Choroid plexus epithelial cell (primary cell): Measurements from ENCODE around the gene PLTP.

Experiments
- DNase-seq: peaks from one replicate; pipeline ENCODE4 v3.0.0-alpha.2; 2010; ENCODE audit warnings: low read depth
- H3K4me3 ChIP-seq: 2 replicates; pipeline ENCODE4 v1.5.1; 2011; ENCODE audit warnings: low read depth, mild to moderate bottlenecking, control low read depth, low read length, moderate library complexity
- TF ChIP-seq, protein P1 (sequence below): conservative IDR thresholded peaks from 2 replicates; pipeline ENCODE4 v1.5.1; 2011; ENCODE audit warnings: low read depth, mild to moderate bottlenecking, control low read depth, inconsistent platforms, low read length, moderate library complexity

Gene PLTP

DNA sequence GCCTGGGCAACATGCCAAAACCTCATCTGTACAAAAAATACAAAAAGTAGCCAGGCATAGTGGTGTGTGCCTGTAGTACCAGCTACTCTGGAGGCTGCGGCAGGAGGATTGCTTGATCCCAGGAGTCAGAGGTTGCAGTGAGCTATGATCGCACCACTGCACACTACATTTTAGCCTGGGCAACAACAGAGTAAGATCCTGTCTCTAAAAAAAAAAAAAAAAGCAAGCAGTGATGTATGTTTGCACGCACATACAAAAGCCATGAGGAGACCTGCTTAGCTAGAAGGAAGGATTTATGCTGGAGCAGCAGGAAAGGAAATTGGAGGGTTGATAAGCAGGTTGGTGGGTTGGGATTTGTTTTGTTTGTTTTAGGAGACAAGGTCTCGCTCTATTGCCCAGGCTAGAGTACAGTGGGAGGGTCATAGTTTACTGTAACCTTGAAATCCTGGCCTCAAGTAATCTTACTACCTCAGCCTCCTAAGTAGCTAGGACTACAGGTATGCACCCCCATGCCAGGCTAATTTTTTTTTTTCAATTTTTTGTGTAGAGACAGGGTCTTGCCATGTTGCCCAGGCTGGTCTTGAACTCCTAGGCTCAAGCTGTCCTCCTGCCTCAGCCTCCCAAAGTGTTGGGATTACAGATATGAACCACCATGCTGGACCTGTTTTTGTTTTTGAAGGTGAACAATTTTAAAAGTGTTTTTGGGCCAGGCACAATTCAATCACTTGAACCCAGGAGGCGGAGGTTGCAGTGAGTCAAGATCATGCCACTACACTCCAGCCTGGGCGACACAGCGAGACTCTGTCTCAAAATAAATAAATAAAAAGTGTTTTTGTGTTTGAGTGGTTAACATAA lies 50.5 kb downstream of the PLTP start:
- no peak overlapping the region for H3K4me3 ChIP-seq
- no peak for DNase-seq
- TF ChIP-seq, protein P1, sequence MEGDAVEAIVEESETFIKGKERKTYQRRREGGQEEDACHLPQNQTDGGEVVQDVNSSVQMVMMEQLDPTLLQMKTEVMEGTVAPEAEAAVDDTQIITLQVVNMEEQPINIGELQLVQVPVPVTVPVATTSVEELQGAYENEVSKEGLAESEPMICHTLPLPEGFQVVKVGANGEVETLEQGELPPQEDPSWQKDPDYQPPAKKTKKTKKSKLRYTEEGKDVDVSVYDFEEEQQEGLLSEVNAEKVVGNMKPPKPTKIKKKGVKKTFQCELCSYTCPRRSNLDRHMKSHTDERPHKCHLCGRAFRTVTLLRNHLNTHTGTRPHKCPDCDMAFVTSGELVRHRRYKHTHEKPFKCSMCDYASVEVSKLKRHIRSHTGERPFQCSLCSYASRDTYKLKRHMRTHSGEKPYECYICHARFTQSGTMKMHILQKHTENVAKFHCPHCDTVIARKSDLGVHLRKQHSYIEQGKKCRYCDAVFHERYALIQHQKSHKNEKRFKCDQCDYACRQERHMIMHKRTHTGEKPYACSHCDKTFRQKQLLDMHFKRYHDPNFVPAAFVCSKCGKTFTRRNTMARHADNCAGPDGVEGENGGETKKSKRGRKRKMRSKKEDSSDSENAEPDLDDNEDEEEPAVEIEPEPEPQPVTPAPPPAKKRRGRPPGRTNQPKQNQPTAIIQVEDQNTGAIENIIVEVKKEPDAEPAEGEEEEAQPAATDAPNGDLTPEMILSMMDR: no peak

DNA sequence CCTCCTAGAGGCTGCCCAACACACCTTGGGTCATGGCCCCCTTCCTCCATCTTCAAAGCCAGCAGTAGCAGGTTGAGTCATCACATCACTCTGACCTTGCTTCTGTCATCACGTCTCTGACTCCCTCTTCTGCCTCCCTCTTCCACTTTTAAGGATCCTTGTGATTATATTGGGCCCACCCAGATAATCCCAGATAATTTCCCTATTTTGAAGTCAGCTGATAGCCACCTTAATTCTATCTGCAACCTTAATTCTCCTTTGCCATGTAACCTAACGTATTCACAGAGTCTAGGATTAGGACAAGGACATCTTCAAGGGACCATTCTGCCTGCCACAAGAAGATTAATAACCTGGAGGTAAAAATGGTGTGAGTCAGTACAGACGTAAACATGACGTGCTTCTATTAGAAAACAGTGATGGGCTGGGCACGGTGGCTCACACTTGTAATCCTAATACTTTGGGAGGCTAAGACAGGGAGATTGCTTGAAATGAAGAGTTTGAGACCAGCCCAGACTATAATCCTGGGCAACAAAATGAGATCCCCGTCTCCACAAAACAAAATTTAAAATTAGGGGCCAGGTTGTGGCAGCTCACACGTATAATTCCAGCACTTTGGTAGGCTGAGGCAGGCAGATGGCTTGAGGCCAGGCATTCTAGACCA lies 51.3 kb downstream of the PLTP start:
- TF ChIP-seq, protein P1: no peak
- no peak for DNase-seq
- no peak overlapping the region for H3K4me3 ChIP-seq

DNA sequence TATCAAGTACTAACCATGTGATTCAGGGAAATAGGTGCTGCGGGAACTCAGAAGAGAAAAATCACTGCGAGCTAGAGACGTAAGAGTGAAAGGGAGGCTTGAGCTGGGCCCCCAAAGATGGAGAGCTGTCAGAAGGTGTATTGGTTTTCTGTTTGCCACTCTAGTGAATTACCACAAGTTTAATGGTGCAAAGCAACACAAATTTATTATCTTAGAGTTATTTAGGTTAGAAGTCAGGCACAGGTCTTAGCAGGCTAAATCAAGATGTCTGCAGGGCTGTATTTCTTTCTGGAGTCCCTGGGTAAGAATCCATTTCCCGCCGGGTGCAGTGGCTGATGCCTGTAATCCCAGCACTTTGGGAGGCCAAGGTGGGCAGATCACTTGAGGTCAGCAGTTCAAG lies 52.0 kb downstream of the PLTP start:
- no peak for DNase-seq
- no peak overlapping the region for H3K4me3 ChIP-seq
- TF ChIP-seq, protein P1: no peak

DNA sequence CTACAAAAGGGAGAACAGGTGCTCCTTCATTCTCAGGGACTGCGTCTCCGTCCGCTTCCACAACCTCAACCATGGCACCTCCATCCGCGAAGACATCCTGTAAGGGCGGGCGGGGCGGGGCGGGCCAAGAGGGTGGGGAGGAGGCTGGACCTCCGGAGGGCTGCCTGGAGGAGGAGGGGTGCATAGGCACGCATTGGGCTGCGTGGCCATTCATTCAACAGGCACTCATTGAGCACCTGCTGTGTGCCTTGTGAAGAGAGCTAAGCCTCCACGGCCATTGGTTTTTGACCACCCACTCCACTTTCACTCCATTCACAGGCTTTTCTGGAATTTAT lies 54.1 kb downstream of the PLTP start:
- TF ChIP-seq, protein P1: no peak
- DNase-seq: peak; percentile 39
- H3K4me3 ChIP-seq: peak overlapping the region; percentile 91

DNA sequence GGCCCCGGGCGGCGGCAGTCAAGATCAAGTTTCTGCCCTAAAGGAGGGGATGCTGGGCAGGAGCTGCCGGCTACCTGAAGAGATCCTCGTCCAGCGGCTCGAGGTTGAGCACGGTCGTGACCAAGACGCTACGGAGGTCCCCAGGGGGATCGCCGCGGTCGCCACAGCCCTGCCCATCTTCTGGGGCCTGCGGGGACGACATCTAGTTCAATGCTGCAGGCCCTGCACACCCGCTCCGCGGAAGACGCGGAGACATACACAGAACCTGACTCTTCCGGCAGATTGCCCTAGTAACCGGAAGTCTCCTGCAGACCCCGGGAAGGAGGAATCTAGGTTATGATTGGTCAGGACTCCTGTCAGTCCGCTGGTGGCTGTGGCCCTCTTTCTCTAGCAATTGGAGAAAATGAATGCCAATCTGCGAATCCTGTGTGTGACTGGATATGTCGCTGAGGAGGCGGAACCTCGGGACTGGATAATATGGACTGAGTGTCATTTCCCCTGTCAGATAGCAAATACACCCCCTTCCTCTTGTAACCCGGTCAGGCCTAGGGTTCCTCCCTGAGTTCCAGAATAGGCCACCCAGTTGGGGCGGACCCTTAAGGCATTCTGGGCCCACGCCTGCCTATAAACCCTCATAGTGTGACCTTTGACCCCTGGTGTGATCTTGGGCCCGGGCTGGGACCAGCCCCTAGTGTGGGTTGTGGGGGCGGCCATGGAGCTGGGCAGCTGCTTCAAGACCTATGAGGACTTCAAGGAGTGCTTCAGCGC lies 54.7 kb downstream of the PLTP start, which contains the start of the genes ACOT8 and ZSWIM3:
Gene ACOT8, minus strand, starts transcription at position 279 of the 768 bp plus-strand sequence. Its CDS starts 77 bp downstream, at position 202.
Gene ZSWIM3, plus strand, starts transcription at position 501 of the 768 bp plus-strand sequence. Its CDS starts 212 bp downstream, at position 713.
- peak; percentile 100 for DNase-seq
- H3K4me3 ChIP-seq: peak within 1 kb of the TSS; percentile 91
- TF ChIP-seq, protein P1: no peak

DNA sequence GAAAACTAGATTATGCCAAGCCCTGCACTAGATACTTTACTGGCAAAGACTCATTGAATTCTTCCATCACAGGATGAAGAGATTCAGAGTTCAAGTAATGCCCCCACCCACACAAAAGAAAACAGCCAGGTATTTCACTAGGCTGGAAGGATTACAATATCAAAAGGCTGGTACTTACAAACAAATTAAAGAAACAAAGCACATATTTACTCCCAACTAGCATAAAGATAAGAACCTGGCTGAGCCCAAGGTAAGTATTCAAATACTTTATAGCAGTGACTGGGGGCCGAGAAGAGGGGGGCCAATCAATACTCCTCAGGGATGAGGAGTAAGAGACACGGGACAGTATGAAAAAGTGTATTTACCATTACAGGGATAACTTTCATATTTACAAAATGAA lies 58.5 kb downstream of the PLTP start:
- DNase-seq: no peak
- TF ChIP-seq, protein P1: no peak

More for the DNA sequence above, 58.5 kb downstream of the PLTP start:
- H3K4me3 ChIP-seq: no peak overlapping the region
